Measurements from ENCODE around the gene ADRB1. TPM values are rescaled to one million over a fixed set of nuclear protein-coding genes. Genes with fewer than 3 reads are reported as not detected.
A peak's percentile ranks its signal among the peaks of the same experiment; 100 is the strongest.

ADRB1 gene
- total RNA-seq, 1 donor from 2014 or later = 7.2 TPM

- peak; percentile 38 to 83 for DNase-seq (ENCODE audit: low read depth in 2 of 2)
Observed at GRCh38 chr10:114026189-114027040, 17.3 kb upstream of the ADRB1 start.

GRCh38 chr10:114027041-114027394 lies 16.6 kb upstream of the ADRB1 start:
- DNase-seq (ENCODE audit: low read depth in 2 of 2) = no peak

- no peak for DNase-seq (ENCODE audit: low read depth in 2 of 2)
Observed at GRCh38 chr10:114027951-114028350, 15.7 kb upstream of the ADRB1 start.

- DNase-seq (ENCODE audit: low read depth in 2 of 2) = no peak
Observed at GRCh38 chr10:114028425-114028824, 15.2 kb upstream of the ADRB1 start.

GRCh38 chr10:114029655-114030054 lies 14.0 kb upstream of the ADRB1 start:
- no peak for DNase-seq (ENCODE audit: low read depth in 2 of 2)

GRCh38 chr10:114030140-114030539 lies 13.5 kb upstream of the ADRB1 start:
- no peak for DNase-seq (ENCODE audit: low read depth in 2 of 2)

GRCh38 chr10:114031073-114031972 lies 12.3 kb upstream of the ADRB1 start:
- peak in 1 of 2 donors; percentile 30 for DNase-seq (ENCODE audit: low read depth in 2 of 2)

- DNase-seq (ENCODE audit: low read depth in 2 of 2) = no peak
Observed at GRCh38 chr10:114033566-114033965, 10.1 kb upstream of the ADRB1 start.

GRCh38 chr10:114034923-114035645 lies 8.6 kb upstream of the ADRB1 start:
- DNase-seq (ENCODE audit: low read depth in 2 of 2) = no peak

- DNase-seq (ENCODE audit: low read depth in 2 of 2) = no peak
Observed at GRCh38 chr10:114035791-114036190, 7.9 kb upstream of the ADRB1 start.

- no peak for DNase-seq (ENCODE audit: low read depth in 2 of 2)
Observed at GRCh38 chr10:114038819-114039218, 4.8 kb upstream of the ADRB1 start.

GRCh38 chr10:114041166-114041565 lies 2.5 kb upstream of the ADRB1 start:
- DNase-seq (ENCODE audit: low read depth in 2 of 2) = no peak

GRCh38 chr10:114042895-114043531 lies 653 bp upstream of the ADRB1 start:
- peak in 1 of 2 donors; percentile 52 for DNase-seq (ENCODE audit: low read depth in 2 of 2)

- peak; percentile 65 to 67 for DNase-seq (ENCODE audit: low read depth in 2 of 2)
Observed at GRCh38 chr10:114044247-114045135, 825 bp downstream of the ADRB1 start.

GRCh38 chr10:114045136-114046086 lies 1.7 kb downstream of the ADRB1 start:
- peak in 1 of 2 donors; percentile 66 for DNase-seq (ENCODE audit: low read depth in 2 of 2)

- peak in 1 of 2 donors; percentile 23 for DNase-seq (ENCODE audit: low read depth in 2 of 2)
Observed at GRCh38 chr10:114046087-114046458, 2.4 kb downstream of the ADRB1 start.

- DNase-seq (ENCODE audit: low read depth in 2 of 2) = peak in 1 of 2 donors; percentile 19
Observed at GRCh38 chr10:114048472-114048871, 4.8 kb downstream of the ADRB1 start.

- no peak for DNase-seq (ENCODE audit: low read depth in 2 of 2)
Observed at GRCh38 chr10:114051714-114052113, 8.0 kb downstream of the ADRB1 start.

- DNase-seq (ENCODE audit: low read depth in 2 of 2) = no peak
Observed at GRCh38 chr10:114052255-114052654, 8.6 kb downstream of the ADRB1 start.

Data from dermis microvascular lymphatic vessel endothelial cell (primary cell).